TTC549 (cell line): Measurements from ENCODE around the gene KRT77.
"Not testable (repeated sequence)": the region's sequence is repeated elsewhere in the genome, so short reads cannot be mapped to it uniquely, and the experiment has no call there.

Source experiments
- FAIRE-seq: peaks from 2 replicates; lab custom pipeline; 2012; peaks lifted over from hg19 to GRCh38; lab: Jason Lieb, UNC

The KRT77 gene

GRCh38 chr12:52703424-52703823 lies at the start of gene KRT77:
Gene KRT77 (minus strand): TSS chr12:52703524. CDS start chr12:52703434, 90 bp downstream.
- FAIRE-seq = no peak

- no peak for FAIRE-seq
Observed at GRCh38 chr12:52752516-52752915, 49.2 kb upstream of the KRT77 start.

GRCh38 chr12:52751795-52752194 lies 48.5 kb upstream of the KRT77 start:
- no peak for FAIRE-seq

- not testable (repeated sequence) for FAIRE-seq
Observed at GRCh38 chr12:52750532-52750931, 47.2 kb upstream of the KRT77 start.

GRCh38 chr12:52749827-52750226 lies 46.5 kb upstream of the KRT77 start:
- no peak for FAIRE-seq

GRCh38 chr12:52748578-52748977 lies 45.3 kb upstream of the KRT77 start:
- no peak for FAIRE-seq

GRCh38 chr12:52745554-52745953 lies 42.2 kb upstream of the KRT77 start:
- FAIRE-seq = no peak

GRCh38 chr12:52744493-52745156 lies 41.3 kb upstream of the KRT77 start:
- FAIRE-seq = no peak

- no peak for FAIRE-seq
Observed at GRCh38 chr12:52742822-52743457, 39.6 kb upstream of the KRT77 start.

GRCh38 chr12:52742196-52742580 lies 38.9 kb upstream of the KRT77 start:
- no peak for FAIRE-seq

GRCh38 chr12:52741375-52742195 lies 38.3 kb upstream of the KRT77 start:
- FAIRE-seq = no peak

GRCh38 chr12:52740584-52740983 lies 37.3 kb upstream of the KRT77 start:
- FAIRE-seq = no peak

GRCh38 chr12:52739963-52740362 lies 36.6 kb upstream of the KRT77 start:
- FAIRE-seq = no peak

- FAIRE-seq = no peak
Observed at GRCh38 chr12:52735816-52736632, 32.7 kb upstream of the KRT77 start.

GRCh38 chr12:52735106-52735505 lies 31.8 kb upstream of the KRT77 start:
- FAIRE-seq = no peak

GRCh38 chr12:52730793-52731192 lies 27.5 kb upstream of the KRT77 start:
- FAIRE-seq = no peak

GRCh38 chr12:52730383-52730782 lies 27.1 kb upstream of the KRT77 start:
- FAIRE-seq = no peak

- no peak for FAIRE-seq
Observed at GRCh38 chr12:52729147-52729546, 25.8 kb upstream of the KRT77 start.

- no peak for FAIRE-seq
Observed at GRCh38 chr12:52728374-52728773, 25.1 kb upstream of the KRT77 start.

GRCh38 chr12:52727037-52727436 lies 23.7 kb upstream of the KRT77 start:
- FAIRE-seq = no peak

GRCh38 chr12:52726451-52726850 lies 23.1 kb upstream of the KRT77 start:
- no peak for FAIRE-seq

GRCh38 chr12:52724384-52724783 lies 21.1 kb upstream of the KRT77 start:
- FAIRE-seq = no peak
